ENCODE results near the gene MITF. TPM values are rescaled to one million over a fixed set of nuclear protein-coding genes. Genes with fewer than 3 reads are reported as not detected.

The MITF gene
- total RNA-seq, 4 donors from 2014 or later = 19.4 to 35.3 (median 21.7) TPM

- TF ChIP-seq POLR2AphosphoS5 (IDR thresholded peaks at IDR 0.05) (no peak), EP300 (IDR thresholded peaks at IDR 0.05) (no peak), POLR2A (IDR thresholded peaks at IDR 0.05) (no peak), CTCF (IDR thresholded peaks at IDR 0.05) (no peak)
- no peaks in the 10 kb centered on the region for H3K27me3 ChIP-seq
- 82% methylated on average over 1 of the region's 1 CpG for WGBS
Observed at GRCh38 chr3:69896095-69896494, 156.8 kb downstream of the MITF start.

GRCh38 chr3:69900331-69900730 is 161.1 kb downstream of the MITF start:
- Histone ChIP-seq H3K27me3 (no peaks in the 10 kb centered on the region), H3K4me1 (peaks cover 2% of the 10 kb centered on the region), H3K36me3 (no peaks in the 10 kb centered on the region), H3K9me3 (no peaks in the 10 kb centered on the region), H3K27ac (no peak overlapping the region), H3K4me3 (no peak overlapping the region)
- 69% methylated on average over 1 of the region's 1 CpG for WGBS
- no peak for DNase-seq (ENCODE audit: low spot score in 2 of 2)
- no peak for TF ChIP-seq CTCF (IDR thresholded peaks at IDR 0.05)

More at GRCh38 chr3:69896095-69896494, 156.8 kb downstream of the MITF start:
- Histone ChIP-seq H3K9me3 (no peaks in the 10 kb centered on the region), H3K4me1 (peaks cover 2% of the 10 kb centered on the region), H3K27ac (no peak overlapping the region), H3K36me3 (no peaks in the 10 kb centered on the region), H3K4me3 (no peak overlapping the region)
- no peak for DNase-seq (ENCODE audit: low spot score in 2 of 2)

- Histone ChIP-seq H3K4me1 (peaks cover 2% of the 10 kb centered on the region), H3K9me3 (no peaks in the 10 kb centered on the region), H3K27me3 (no peaks in the 10 kb centered on the region), H3K4me3 (no peak overlapping the region), H3K36me3 (no peaks in the 10 kb centered on the region), H3K27ac (no peak overlapping the region)
- no peak for DNase-seq (ENCODE audit: low spot score in 2 of 2)
- 91% methylated on average over 1 of the region's 1 CpG for whole genome bisulfite sequencing
- TF ChIP-seq CTCF (IDR thresholded peaks at IDR 0.05) (no peak), POLR2A (IDR thresholded peaks at IDR 0.05) (no peak), EP300 (IDR thresholded peaks at IDR 0.05) (no peak), POLR2AphosphoS5 (IDR thresholded peaks at IDR 0.05) (no peak)
Observed at GRCh38 chr3:69901802-69902201, 162.5 kb downstream of the MITF start.

GRCh38 chr3:69902386-69902785 is 163.1 kb downstream of the MITF start:
- Histone ChIP-seq H3K9me3 (no peaks in the 10 kb centered on the region), H3K27ac (no peak overlapping the region), H3K4me1 (peaks cover 2% of the 10 kb centered on the region), H3K27me3 (no peaks in the 10 kb centered on the region), H3K36me3 (no peaks in the 10 kb centered on the region), H3K4me3 (no peak overlapping the region)
- TF ChIP-seq CTCF (IDR thresholded peaks at IDR 0.05) = no peak
- DNase-seq (ENCODE audit: low spot score in 2 of 2) = no peak
- WGBS = 86% methylated on average over 1 of the region's 1 CpG

GRCh38 chr3:69906351-69906966 is 167.2 kb downstream of the MITF start:
- no peaks in the 10 kb centered on the region for H3K36me3 ChIP-seq
- H3K27me3 ChIP-seq = no peaks in the 10 kb centered on the region
- no peak overlapping the region for H3K27ac ChIP-seq
- H3K4me1 ChIP-seq = no peaks in the 10 kb centered on the region
- no peaks in the 10 kb centered on the region for H3K9me3 ChIP-seq
- TF ChIP-seq EP300 (IDR thresholded peaks at IDR 0.05) (no peak), POLR2A (IDR thresholded peaks at IDR 0.05) (no peak), POLR2AphosphoS5 (IDR thresholded peaks at IDR 0.05) (no peak), CTCF (IDR thresholded peaks at IDR 0.05) (no peak)
- WGBS = 93% methylated on average over 2 of the region's 2 CpGs
- H3K4me3 ChIP-seq = no peak overlapping the region
- DNase-seq (ENCODE audit: low spot score in 2 of 2) = no peak

Data from suprapubic skin (tissue), 4 donors.